Dermis microvascular lymphatic vessel endothelial cell (primary cell): ENCODE measurements around the gene UBE2D4. TPM values are rescaled to one million over a fixed set of nuclear protein-coding genes. Genes with fewer than 3 reads are reported as not detected.

ENCODE experiments used
- DNase-seq, 2 donors: peaks; one replicate each; pipeline versions ENCODE4 v3.0.0 to v3.0.0-alpha.2; 2010; ENCODE audit warnings: low read depth in 2 of 2
- total RNA-seq: library from RNA; depleted of rRNA; stranded (reverse); fragments of >200 nt; gene quantifications from 2 replicates; pipeline ENCODE4 v1.2.1, GENCODE V29; 2014

Gene UBE2D4
- total RNA-seq, 1 donor from 2014 or later, result 3.9 TPM

- DNase-seq, result peak in 1 of 2 donors; percentile 41
Measured at GRCh38 chr7:43906331-43907010, 19.8 kb upstream of the UBE2D4 start, which contains the start of gene URGCP. TSS of gene URGCP (minus strand) at chr7:43906596. CDS start at chr7:43906575, 21 bp downstream.

DNA sequence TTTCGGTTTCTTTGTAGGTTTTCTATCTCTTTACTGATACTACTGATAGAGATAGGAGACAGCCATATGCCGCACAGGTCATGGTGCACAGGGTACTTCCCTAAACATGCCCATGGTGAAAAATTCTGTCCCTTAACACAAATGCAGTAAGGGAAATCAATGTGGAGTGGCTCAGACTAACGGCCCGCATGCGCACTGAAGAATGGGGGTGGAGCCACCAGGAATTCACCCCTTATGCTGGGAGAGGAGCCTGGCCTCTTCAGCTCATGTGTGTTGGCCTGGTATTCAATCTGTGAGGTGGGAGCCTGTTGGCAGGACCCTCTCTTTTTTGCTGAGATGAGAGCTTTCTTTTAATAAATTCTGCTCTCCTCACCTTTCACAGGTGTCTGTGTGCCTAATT is 11.4 kb upstream of the UBE2D4 start:
- DNase-seq, result no peak

DNA sequence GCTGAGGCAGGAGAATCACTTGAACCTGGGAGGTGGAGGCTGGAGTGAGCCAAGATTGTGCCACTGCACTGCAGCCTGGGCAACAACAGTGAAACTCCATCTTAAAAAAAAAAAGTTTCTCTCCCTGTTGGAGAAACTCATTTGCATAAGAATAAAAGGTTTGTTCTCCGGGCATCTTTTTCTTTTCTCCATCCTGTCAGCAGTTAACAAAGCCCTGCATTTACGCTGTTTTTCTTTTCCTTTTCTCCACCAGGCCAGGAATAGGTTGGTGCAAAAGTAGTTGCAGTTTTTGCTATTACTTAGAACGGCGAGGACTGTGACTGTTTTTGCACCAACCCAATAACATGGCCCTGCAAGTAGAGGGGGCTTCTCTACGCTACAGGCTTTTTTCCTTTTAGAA is 10.3 kb upstream of the UBE2D4 start:
- DNase-seq, result no peak

GRCh38 chr7:43921423-43921822 is 4.8 kb upstream of the UBE2D4 start:
- no peak for DNase-seq

GRCh38 chr7:43922726-43923125 is 3.5 kb upstream of the UBE2D4 start:
- no peak for DNase-seq

- DNase-seq, result no peak
Measured at GRCh38 chr7:43926798-43927123, 525 bp downstream of the UBE2D4 start.

DNA sequence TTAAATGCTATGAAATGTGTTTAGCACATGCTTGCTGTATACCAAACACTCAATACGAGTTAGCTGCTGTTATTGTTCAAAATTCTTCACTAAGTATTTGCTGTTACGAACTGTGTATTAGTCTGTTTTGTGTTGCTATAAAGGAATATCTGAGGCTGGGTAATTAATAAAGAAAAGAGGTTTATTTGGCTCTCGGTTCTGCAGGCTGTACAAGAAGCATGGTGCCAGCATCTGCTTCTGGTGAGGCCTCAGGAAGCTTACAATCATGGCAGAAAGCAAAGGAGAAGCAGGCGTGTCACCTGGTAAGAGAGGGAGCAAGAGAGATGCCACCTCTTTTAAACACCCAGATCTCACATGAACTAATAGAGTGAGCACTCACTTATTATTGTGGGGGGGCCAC is 1.6 kb downstream of the UBE2D4 start:
- DNase-seq, result no peak

- no peak for DNase-seq
Measured at GRCh38 chr7:43929529-43930457, 3.6 kb downstream of the UBE2D4 start.

- DNase-seq, result no peak
Measured at GRCh38 chr7:43931346-43931745, 5.1 kb downstream of the UBE2D4 start.

GRCh38 chr7:43933902-43934560 is 7.8 kb downstream of the UBE2D4 start:
- DNase-seq, result no peak

DNA sequence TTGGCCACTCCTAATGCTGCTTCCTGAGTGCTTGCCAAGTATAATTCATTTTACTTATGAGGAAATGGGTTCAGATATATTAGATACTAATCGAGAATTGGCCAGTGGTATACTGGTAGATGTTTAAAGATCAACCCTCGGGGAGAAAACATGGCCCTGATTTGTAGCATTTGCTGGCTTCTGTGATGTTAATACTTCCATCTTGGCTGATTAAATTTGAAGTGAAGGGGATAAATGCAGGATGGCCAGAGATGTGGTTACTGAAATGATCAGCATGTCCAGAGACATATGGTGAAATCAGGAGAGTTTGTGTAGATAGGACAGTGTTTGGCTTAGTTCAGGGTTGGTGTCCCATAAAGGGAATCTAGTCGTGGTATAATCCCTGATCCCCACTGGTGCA is 11.2 kb downstream of the UBE2D4 start:
- no peak for DNase-seq

DNA sequence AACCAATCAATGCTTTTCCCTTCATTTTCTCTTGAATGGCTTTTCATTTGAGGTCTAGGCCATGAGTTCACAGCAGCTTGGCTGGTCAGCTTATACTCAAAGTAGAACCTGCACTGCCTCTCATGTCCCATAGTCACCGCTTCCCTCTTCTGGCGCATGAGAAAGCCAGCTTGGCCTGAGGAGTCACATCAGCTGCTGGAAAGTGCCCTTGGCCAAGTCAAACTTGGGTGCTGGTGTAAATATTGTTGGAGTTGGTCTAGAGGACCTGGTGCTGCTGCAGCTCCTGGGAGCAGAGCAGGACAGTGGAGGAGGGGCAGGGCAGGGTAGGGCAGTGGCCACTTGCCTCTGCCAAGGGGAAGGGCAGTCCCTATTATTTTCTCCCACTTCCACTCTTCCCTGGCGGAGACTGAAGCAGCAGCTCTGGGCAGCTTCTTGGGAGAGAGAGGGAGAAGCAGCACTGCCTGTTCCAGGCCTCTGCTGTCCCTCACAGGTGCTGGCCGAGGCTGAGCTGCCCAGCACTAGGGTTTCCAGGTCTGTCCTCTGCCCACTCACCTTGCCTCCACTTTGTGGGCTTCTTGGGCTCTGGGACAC is 12.8 kb downstream of the UBE2D4 start:
- no peak for DNase-seq

DNA sequence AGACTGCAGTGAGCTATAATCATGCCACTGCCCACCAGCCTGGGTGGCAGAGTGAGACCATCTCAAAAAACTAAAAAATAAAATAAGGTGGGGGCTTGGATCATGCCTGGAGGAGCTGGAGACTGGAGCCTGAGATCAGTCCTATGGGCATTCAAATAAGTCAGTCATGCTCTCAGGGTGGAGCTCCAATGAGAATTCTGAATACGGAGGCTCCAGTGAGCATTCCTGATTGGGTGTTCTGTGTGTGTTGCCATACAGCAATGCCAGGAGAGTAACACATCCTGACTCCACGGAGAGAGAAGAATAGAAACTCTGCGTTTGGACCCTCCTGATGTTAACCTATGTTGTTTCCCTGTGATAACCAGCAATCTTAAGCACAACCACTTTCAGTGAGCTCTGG is 16.0 kb downstream of the UBE2D4 start:
- no peak for DNase-seq

DNA sequence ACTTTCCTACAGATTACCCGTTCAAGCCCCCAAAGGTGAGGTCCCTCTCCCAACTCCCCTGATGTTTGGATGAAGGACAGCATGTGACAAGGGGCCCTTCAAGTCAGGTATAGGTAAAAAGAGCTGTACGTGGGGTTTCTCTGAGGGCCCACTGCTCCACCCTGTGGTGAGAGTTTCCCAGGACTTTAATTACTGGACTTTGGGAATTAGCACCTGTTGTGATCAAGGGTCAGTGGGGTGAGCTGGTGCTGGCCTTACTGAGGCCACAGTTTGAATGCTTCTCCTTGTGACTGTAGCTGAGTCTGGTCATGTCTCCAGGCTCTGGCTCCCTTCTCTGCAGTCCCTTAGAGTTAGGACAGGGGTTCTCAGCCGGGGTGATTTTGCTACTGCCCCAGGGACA is 16.8 kb downstream of the UBE2D4 start:
- DNase-seq, result peak in 1 of 2 donors; percentile 6

GRCh38 chr7:43943417-43944187 is 17.4 kb downstream of the UBE2D4 start:
- no peak for DNase-seq

GRCh38 chr7:43944286-43944685 is 18.1 kb downstream of the UBE2D4 start:
- DNase-seq, result no peak

- DNase-seq, result no peak
Measured at GRCh38 chr7:43952028-43952427, 25.8 kb downstream of the UBE2D4 start.

GRCh38 chr7:43953071-43953470 is 26.8 kb downstream of the UBE2D4 start:
- no peak for DNase-seq

DNA sequence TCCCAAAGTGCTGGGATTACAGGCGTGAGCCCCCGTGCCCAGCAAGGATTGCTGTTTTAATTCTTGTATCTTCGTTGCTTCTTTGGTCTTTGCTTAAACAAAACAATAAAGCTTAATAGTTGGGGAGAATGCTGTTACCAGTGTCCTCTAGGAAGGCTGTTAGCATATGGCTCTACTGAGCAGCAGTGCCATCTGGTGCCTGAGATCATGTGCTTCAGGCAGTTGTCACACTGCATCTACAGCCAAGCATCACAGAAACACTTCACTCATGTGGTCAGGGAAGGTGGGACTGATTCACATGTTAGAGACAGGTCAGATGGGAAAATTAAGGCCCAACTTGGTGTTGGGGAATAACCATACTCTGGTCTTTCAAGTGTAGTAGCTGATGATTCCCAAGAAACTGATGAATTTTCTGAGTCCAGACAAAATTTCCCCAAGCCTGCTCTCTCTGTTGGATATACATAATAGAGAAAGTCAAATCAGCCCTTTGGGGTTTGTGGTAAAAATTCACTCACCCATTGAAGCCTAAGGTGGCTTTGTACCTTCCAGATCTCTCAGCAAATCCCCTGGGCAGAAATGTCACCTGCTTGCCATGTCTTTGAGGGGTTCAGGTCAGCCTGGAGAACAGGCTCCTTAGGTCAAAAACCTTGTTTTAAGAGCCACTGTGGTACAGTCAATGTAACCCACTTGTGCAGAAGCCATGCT is 28.4 kb downstream of the UBE2D4 start:
- peak; percentile 36 to 64 for DNase-seq

DNA sequence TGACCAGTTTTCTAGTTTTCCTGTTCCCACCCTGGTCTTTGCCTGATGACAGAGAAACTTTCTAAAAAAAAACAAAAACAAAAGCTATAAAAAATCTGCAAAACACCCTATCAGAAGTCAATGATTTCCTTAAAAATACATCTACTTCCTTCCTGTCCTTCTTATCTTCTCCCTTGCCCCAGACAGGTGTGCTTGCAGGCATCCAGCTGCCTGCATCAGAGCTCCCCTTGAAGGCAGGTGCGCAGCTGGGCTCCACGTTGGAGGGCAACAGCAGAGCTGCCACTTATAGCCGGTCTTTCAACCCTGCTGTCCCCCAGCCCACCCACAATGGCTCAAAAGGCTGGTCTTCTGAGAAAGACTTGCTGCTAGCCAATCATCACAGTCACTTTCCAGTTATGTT is 29.8 kb downstream of the UBE2D4 start:
- DNase-seq, result no peak

DNA sequence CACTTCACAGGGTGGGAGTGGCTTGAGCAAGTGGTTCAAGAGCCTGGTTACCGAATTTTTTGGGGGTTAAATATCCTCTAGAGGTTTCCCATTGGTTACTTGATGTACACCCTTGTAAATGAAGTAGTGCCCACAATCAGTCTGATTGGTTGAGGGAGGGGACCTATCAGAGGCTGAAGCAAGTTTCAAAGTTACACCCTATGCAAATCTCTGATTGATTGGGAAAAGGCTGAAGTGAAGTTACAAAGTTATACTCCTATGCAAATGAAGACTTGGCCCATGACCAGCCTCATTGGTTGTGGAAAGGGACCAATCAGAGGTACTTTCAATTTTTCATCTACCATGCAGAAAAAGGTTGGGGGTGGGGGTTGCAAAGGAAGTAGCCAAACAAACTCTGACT is 34.7 kb downstream of the UBE2D4 start:
- DNase-seq, result no peak
